Measurements from ENCODE around the gene NR4A3. TPM values are rescaled to one million over a fixed set of nuclear protein-coding genes. Genes with fewer than 3 reads are reported as not detected.
A peak's percentile ranks its signal among the peaks of the same experiment; 100 is the strongest.

NR4A3 gene
- total and polyA plus RNA-seq, 9 of the 15 experiments (the other 6 are each of a cell fraction or from before 2014, with no cell fraction given) = 0.04 to 0.07 TPM; not detected in 7

- in situ Hi-C loops (cut with MboI) = no loop called here
- POLR2A ChIA-PET = interaction anchor here (0.6 to 1.0 kb wide), 2 partner anchors 36 to 599 kb away, joined by 3 to 4 read pairs; no protein-coding TSS in a partner anchor
- TF ChIP-seq FOS (IDR thresholded peaks at IDR 0.05; ENCODE audit: extremely low read depth, insufficient read length) = no peak
- TF ChIP-seq, protein P1, sequence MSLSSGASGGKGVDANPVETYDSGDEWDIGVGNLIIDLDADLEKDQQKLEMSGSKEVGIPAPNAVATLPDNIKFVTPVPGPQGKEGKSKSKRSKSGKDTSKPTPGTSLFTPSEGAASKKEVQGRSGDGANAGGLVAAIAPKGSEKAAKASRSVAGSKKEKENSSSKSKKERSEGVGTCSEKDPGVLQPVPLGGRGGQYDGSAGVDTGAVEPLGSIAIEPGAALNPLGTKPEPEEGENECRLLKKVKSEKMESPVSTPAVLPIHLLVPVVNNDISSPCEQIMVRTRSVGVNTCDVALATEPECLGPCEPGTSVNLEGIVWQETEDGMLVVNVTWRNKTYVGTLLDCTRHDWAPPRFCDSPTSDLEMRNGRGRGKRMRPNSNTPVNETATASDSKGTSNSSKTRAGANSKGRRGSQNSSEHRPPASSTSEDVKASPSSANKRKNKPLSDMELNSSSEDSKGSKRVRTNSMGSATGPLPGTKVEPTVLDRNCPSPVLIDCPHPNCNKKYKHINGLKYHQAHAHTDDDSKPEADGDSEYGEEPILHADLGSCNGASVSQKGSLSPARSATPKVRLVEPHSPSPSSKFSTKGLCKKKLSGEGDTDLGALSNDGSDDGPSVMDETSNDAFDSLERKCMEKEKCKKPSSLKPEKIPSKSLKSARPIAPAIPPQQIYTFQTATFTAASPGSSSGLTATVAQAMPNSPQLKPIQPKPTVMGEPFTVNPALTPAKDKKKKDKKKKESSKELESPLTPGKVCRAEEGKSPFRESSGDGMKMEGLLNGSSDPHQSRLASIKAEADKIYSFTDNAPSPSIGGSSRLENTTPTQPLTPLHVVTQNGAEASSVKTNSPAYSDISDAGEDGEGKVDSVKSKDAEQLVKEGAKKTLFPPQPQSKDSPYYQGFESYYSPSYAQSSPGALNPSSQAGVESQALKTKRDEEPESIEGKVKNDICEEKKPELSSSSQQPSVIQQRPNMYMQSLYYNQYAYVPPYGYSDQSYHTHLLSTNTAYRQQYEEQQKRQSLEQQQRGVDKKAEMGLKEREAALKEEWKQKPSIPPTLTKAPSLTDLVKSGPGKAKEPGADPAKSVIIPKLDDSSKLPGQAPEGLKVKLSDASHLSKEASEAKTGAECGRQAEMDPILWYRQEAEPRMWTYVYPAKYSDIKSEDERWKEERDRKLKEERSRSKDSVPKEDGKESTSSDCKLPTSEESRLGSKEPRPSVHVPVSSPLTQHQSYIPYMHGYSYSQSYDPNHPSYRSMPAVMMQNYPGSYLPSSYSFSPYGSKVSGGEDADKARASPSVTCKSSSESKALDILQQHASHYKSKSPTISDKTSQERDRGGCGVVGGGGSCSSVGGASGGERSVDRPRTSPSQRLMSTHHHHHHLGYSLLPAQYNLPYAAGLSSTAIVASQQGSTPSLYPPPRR (CRISPR knock-in tag; IDR thresholded peaks at IDR 0.05; ENCODE audit: borderline replicate concordance) = no peak
- no peak for TF ChIP-seq FOXP4 (CRISPR knock-in tag; IDR thresholded peaks at IDR 0.05; ENCODE audit: borderline replicate concordance)
- no peak for TF ChIP-seq CTCF (IDR thresholded peaks at IDR 0.05 in 2 of 3, conservative IDR thresholded peaks at IDR 0.05 in 1 of 3; ENCODE audit: insufficient read depth in 2 of 3, low read depth in 1 of 3, low read length in 3 of 3)
- TF ChIP-seq CEBPG (CRISPR knock-in tag; IDR thresholded peaks at IDR 0.05) = no peak
- TF ChIP-seq CEBPG (tag; conservative IDR thresholded peaks at IDR 0.05 in 1 of 2, IDR thresholded peaks at IDR 0.05 in 1 of 2) = no peak
- no peak for TF ChIP-seq HMGXB4 (CRISPR knock-in tag; IDR thresholded peaks at IDR 0.05)
- TF ChIP-seq ZNF764 (CRISPR knock-in tag; IDR thresholded peaks at IDR 0.05; ENCODE audit: low read depth) = no peak
These were observed 572 bp downstream of the NR4A3 start for GRCh38 chr9:99822109-99822805.

More at GRCh38 chr9:99822109-99822805, 572 bp downstream of the NR4A3 start:
- Histone ChIP-seq H3K9ac (ENCODE audit: insufficient read depth in 1 of 2, low read depth in 2 of 2, low read length in 2 of 2) (peak overlapping the region; percentile 71 to 92; a peak in 3 of 4 replicates), H4K20me1 (replicated peaks; ENCODE audit: control insufficient read depth, insufficient read depth, low read length) (0 out of 2 replicates have a peak, but pooled peaks cover 3% of the 10 kb centered on the region), H3K9me1 (ENCODE audit: control insufficient read depth, insufficient read depth, low read length) (no peaks in the 10 kb centered on the region), H3K27me3 (ENCODE audit: control insufficient read depth in 2 of 2, insufficient read depth in 2 of 2, low read length in 2 of 2) (peaks cover 26 to 42% of the 10 kb centered on the region in 2 experiments), H3K27ac (ENCODE audit: extremely low read depth, low read depth, low read length) (0 out of 3 replicates have a peak overlapping the region, but pooled peaks have one; percentile 17), H2AFZ (ENCODE audit: low read depth, low read length) (peak overlapping the region; percentile 92), H3K36me3 (ENCODE audit: control insufficient read depth, insufficient read depth, low read length) (no peaks in the 10 kb centered on the region), H3K4me1 (replicated peaks in 1 of 2; ENCODE audit: control insufficient read depth in 2 of 2, insufficient read depth in 2 of 2, low read length in 2 of 2) (peaks cover 12 to 42% of the 10 kb centered on the region in 2 experiments), H3K9me3 (replicated peaks; ENCODE audit: control insufficient read depth, insufficient read depth, low read depth, low read length) (no peaks in the 10 kb centered on the region), H3K79me2 (ENCODE audit: control insufficient read depth, insufficient read depth, low read length) (peaks cover 15% of the 10 kb centered on the region; the same call in 1 of the 3 replicates), H3K4me2 (ENCODE audit: insufficient read depth, low read length) (peak overlapping the region; percentile 92), H3K4me3 (peak overlapping the region; percentile 84)
- peak in 3 of 4 experiments; percentile 27 to 47 (median 43) for DNase-seq (ENCODE audit: extremely low read depth in 1 of 4, low spot score in 3 of 4)
- WGBS (ENCODE audit: insufficient coverage, low coverage, missing lambda C conversion rate) = under 1% methylated on average over 48 of the region's 51 CpGs
- no TSS peak for BruUV-seq (replicated peaks)
- CTCF ChIA-PET (ENCODE audit: low intra/inter-chr PET ratio) = interaction anchor here (1.0 kb wide), 1 partner anchor 15 kb away, joined by 3 read pairs; no protein-coding TSS in a partner anchor
- peak; percentile 0; the same call in 2 of the 3 replicates for ATAC-seq
- no peak for FAIRE-seq
- intact Hi-C loops (cut with micrococcal nuclease) = loop anchor here (5.0 to 10.0 kb wide), 6 partner anchors 40 to 557 kb away; partner anchors contain the start of genes ERP44 and INVS
